HepG2 (cell line): ENCODE measurements around the gene ASCC2. TPM values are rescaled to one million over a fixed set of nuclear protein-coding genes. Genes with fewer than 3 reads are reported as not detected.
A peak's percentile ranks its signal among the peaks of the same experiment; 100 is the strongest.

Source experiments
- ATRX ChIP-seq: sonication (generic); formaldehyde crosslinking; IDR thresholded peaks from 2 replicates; pipeline ENCODE4 v1.4.0; 2020; ENCODE audit warnings: missing genetic modification reagents, borderline replicate concordance
- HOXD1 ChIP-seq: sonication (generic); formaldehyde crosslinking; IDR thresholded peaks from 2 replicates; pipeline ENCODE4 v1.5.0; 2020; ENCODE audit warnings: missing genetic modification reagents
- KDM4B ChIP-seq: sonication (generic); formaldehyde crosslinking; IDR thresholded peaks from 2 replicates; pipeline ENCODE4 v1.4.0; 2020; ENCODE audit warnings: missing genetic modification reagents
- NBN ChIP-seq: fragments of 450-650 bp; conservative IDR thresholded peaks from 2 replicates; pipeline ENCODE4 v1.6.1; 2017
- PAXIP1 ChIP-seq: sonication (generic); formaldehyde crosslinking; conservative IDR thresholded peaks from 2 replicates; pipeline ENCODE4 v1.4.0; 2020; ENCODE audit warnings: mild to moderate bottlenecking, missing genetic modification reagents, moderate library complexity
- RERE ChIP-seq: IDR thresholded peaks from 2 replicates; pipeline ENCODE4 v1.6.1; 2016; ENCODE audit warnings: low read depth, missing genetic modification reagents, missing compliant biosample characterization
- SP1 ChIP-seq, 2 experiments: fragments of 450-650 bp in 1 of 2; sonication (generic) in 1 of 2; formaldehyde crosslinking in 1 of 2; IDR thresholded peaks; 2 replicates each; pipeline versions ENCODE4 v1.4.0 to v1.6.1; 2016 to 2020; ENCODE audit warnings: missing genetic modification reagents in 1 of 2
- SP140L ChIP-seq: sonication (generic); formaldehyde crosslinking; IDR thresholded peaks from 2 replicates; pipeline ENCODE4 v1.4.0; 2020; ENCODE audit warnings: missing genetic modification reagents, borderline replicate concordance
- SP5 ChIP-seq: IDR thresholded peaks from 2 replicates; pipeline ENCODE4 v1.6.1; 2016; ENCODE audit warnings: low read depth, borderline replicate concordance
- TIGD3 ChIP-seq: sonication (generic); formaldehyde crosslinking; IDR thresholded peaks from 2 replicates; pipeline ENCODE4 v1.5.1; 2020; ENCODE audit warnings: mild to moderate bottlenecking, missing genetic modification reagents, borderline replicate concordance
- YEATS4 ChIP-seq: sonication (generic); formaldehyde crosslinking; IDR thresholded peaks from 2 replicates; pipeline ENCODE4 v1.4.0; 2020; ENCODE audit warnings: missing genetic modification reagents, borderline replicate concordance
- ZBTB37 ChIP-seq: sonication (generic); formaldehyde crosslinking; IDR thresholded peaks from 2 replicates; pipeline ENCODE4 v1.4.0; 2020; ENCODE audit warnings: mild to moderate bottlenecking, missing genetic modification reagents
- ZNF431 ChIP-seq: sonication (generic); formaldehyde crosslinking; IDR thresholded peaks from 2 replicates; pipeline ENCODE4 v1.9.0; 2022; ENCODE audit warnings: missing genetic modification reagents, low read depth, mild to moderate bottlenecking, borderline replicate concordance
- ZNF710 ChIP-seq: sonication (generic); formaldehyde crosslinking; IDR thresholded peaks from 2 replicates; pipeline ENCODE4 v1.5.0; 2020; ENCODE audit warnings: mild to moderate bottlenecking, missing genetic modification reagents, borderline replicate concordance
- polyA plus RNA-seq, 8 experiments: library from polyadenylated mRNA; depleted of rRNA in 3 of 8; stranded (reverse) in 7 of 8; unstranded in 1 of 8; fragments of >200 nt; fragmentation: Illumina TruSeq in 4 of 8; extraction: Trizol in 4 of 8; gene quantifications; 2 replicates each; pipeline versions ENCODE4 v1.2.1 to v1.2.3, GENCODE V29; 2011 to 2016; ENCODE audit warnings: low read depth in 4 of 8, missing spikeins in 1 of 8, mixed read lengths in 1 of 8; ENCODE audit not compliant: insufficient read depth in 1 of 8
- total RNA-seq, 5 experiments: library from RNA; depleted of rRNA; stranded (reverse); fragments of >200 nt; fragmentation: Illumina TruSeq; extraction: Trizol; gene quantifications; 2 replicates each; pipeline ENCODE4 v1.2.3, GENCODE V29; 2016; ENCODE audit warnings: low read depth in 1 of 5

ASCC2 gene
- total and polyA plus RNA-seq, 2 of the 13 experiments (the other 11 are each of a cell fraction or from before 2014, with no cell fraction given), result 26.2 to 26.3 TPM

GRCh38 chr22:29769723-29770321 lies 68.3 kb downstream of the ASCC2 start (continued):
- TF ChIP-seq ZBTB37, result no peak
- TF ChIP-seq PAXIP1 (CRISPR knock-in tag), result peak; percentile 96
- no peak for TF ChIP-seq SP1 (IDR thresholded peaks at IDR 0.05)
- no peak for TF ChIP-seq SP1 (CRISPR knock-in tag; IDR thresholded peaks at IDR 0.05)
- TF ChIP-seq HOXD1 (CRISPR knock-in tag), result no peak
- TF ChIP-seq RERE (CRISPR knock-in tag), result peak; percentile 77
- TF ChIP-seq SP140L, result no peak
- TF ChIP-seq ZNF431, result no peak
- TF ChIP-seq ZNF710 (CRISPR knock-in tag), result no peak
- no peak for TF ChIP-seq TIGD3 (CRISPR knock-in tag)
- 0 out of 2 replicates have a peak, but pooled peaks have one; percentile 38 for TF ChIP-seq KDM4B (CRISPR knock-in tag)
- no peak for TF ChIP-seq YEATS4 (CRISPR knock-in tag)
- no peak for TF ChIP-seq ATRX (CRISPR knock-in tag)
- no peak for TF ChIP-seq NBN
- no peak for TF ChIP-seq SP5
